GM18868 (cell line): Measurements from ENCODE around the gene TPR.
"Not testable (repeated sequence)": the region's sequence is repeated elsewhere in the genome, so short reads cannot be mapped to it uniquely, and the experiment has no call there.

Experiments used
- ATAC-seq: cut with Tn5 transposase; IDR thresholded peaks from one replicate; pipeline ENCODE4 v1.9.1; 2021; ENCODE audit warnings: mild to moderate bottlenecking, moderate library complexity; ENCODE audit not compliant: unreplicated experiment

The TPR gene

DNA sequence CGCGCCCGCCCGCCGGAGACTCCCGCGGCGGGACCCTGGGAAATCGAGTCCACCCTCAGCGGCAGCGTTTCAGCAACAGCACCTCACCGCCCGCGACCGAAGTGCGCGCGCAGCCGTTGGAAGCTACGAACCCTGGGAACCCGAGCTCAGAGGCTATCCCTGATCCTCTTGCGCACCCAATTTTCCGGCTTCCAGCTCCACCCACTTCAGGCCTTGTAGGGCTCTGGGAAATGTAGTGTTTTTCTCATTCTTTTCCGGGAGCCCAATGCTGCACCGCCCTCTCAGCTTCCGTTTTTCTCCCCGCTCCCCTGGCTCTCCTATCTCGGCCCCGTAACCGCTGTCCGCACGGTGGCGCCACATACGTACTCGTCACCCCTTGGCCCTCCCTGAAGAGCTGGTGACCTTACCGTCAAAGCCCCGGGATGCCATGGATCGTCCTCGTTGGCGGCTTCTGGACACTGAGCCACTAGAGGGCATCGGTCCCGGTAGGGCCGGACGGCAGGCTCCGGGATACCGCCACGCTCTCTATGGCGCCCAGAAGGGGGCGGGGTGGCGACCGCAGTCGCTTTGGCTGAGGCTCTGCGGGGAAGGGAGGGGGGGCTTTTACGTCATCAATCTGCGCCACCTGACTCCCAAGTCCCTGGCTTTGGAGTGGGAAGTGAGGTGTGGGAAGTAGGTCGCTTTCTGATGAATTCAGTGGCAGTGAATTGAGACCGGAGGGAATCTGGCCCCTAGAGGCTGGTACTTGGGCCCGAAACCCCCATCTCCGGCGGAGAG, at the start of gene TPR, which contains the start of gene ODR4:
Gene TPR, minus strand, starts transcription at position 102 of the 777 bp plus-strand sequence. CDS start 225 bp downstream, outside the sequence.
Gene ODR4, plus strand, starts transcription at position 687 of the 777 bp plus-strand sequence. CDS start 3,948 bp downstream, outside the sequence.
- ATAC-seq = peak; percentile 86

DNA sequence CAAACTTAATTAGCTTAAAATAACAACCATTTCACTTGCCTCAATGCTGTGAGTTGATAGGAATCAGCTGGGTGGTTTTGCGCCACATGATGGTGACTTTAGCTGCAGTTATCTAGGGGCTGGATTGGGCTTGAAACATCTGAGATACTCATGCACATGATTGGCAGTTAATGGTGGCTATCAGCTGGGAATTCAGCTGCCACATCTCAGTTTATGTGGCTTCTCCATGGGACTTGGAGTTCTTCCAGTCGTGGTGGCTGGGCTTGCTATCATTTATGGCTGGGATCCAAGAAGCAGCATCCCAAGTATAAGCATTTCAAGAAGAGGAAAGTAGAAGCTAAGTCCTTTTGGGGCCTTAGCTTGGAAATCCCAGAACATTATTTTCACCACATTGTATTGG, 49.5 kb upstream of the TPR start:
- ATAC-seq = no peak

DNA sequence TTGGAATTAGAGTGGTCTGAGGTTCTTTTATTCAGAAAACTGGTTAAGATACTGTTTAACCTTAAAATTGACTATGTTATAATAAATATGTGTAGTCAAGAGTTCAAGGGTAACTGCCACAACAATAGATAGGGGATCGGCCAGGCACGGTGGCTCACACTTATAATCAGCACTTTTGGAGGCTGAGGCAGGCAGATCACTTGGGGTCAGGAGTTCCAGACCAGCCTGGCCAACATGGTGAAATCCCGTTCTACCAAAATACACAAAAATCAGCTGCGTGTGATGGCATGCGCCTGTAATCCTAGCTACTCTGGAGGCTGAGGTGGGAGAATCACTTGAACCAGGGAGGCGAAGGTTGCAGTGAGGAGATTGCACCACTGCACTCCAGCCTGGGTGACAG, 46.4 kb upstream of the TPR start:
- ATAC-seq = no peak

DNA sequence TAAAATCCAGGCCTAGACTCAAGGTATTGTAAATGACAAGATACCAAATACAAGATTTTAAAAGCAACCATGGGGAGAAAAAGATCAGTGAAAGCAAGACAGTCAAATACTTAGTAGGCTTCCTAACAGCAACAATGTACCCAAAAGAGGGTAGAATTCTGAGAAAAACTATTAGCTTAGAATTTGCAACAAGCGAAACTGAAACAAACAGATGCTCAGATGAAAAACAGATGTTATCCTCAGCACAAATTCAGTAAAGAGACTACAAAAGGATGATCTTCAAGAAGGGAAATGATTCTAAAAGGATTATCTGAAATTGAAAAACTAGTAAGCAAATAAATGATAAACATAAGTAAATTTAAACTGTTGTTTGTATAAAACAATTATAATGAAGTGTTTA, 45.9 kb upstream of the TPR start:
- peak; percentile 78 for ATAC-seq

DNA sequence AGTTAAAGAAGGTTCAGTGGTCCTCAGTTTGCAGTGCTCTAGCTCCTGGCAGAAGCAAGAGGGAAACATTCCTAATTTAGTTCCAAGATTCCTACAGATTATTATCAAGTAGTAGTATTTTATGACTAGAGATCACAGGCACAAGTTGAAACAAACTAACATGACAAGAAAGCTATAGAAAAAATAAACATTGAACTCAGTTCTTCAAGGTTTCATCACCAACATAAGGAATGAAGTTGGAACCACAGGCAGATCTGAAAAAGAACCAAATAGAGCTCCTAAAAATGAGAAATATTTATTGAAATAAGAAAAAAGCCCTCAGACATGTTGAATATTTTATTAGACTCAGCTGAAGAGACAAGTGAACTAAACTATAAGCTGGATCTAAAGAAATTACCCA, 45.3 kb upstream of the TPR start:
- ATAC-seq = no peak

DNA sequence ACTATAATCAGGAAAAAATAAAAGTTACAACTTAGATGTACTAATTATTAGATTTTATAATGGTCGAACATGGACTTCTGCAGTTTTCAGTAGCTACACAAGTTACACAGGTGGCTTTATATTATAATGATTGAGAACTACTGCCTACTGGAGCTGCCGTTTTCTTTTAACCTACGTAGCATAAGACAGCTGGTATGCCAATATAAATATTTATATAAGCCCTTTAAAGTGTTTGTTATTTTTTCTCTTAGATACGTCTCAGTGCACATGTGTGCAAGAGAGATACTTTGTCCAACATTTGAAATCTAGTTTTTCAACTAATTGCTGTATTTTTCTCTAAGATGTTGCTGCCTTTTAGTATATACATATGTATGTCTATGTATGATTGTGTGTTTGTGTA, 43.5 kb upstream of the TPR start:
- no peak for ATAC-seq

DNA sequence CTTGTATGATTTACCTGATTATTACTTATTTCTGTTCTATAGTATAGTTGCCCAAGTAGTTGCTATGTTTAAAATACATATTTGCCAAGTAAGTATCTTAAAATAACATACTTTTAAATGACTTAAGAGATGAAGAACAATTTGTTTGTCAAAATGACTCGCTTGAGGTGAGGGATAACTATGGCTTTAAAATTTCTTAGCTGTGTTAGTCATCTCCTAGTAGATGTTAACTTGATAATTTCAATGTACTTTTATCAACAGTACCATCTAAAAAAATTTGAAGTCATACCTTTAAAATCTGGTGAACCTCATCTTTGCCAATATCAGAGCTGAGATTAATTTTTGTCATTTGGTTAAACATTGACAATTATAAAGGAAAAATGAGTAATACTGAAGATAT, 38.3 kb upstream of the TPR start:
- ATAC-seq = no peak

DNA sequence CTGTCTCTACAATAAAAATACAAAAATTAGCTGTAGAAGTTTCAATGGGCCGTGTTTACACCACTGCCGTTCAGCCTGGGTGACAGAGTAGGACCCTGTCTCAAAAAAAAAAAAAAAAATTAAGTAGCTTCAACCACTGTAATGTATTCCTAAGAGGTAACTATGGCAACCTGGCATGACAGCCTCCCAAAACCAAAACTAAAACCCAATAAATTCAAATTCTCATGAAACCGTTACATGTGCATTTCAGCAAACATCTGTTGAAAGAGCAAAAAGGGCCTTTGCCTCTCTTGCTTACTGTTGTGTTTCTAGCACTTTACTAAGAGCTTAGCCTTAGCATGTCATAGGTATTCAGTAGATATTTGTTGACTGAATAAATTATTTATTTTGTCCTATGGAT, 34.0 kb upstream of the TPR start:
- no peak for ATAC-seq

DNA sequence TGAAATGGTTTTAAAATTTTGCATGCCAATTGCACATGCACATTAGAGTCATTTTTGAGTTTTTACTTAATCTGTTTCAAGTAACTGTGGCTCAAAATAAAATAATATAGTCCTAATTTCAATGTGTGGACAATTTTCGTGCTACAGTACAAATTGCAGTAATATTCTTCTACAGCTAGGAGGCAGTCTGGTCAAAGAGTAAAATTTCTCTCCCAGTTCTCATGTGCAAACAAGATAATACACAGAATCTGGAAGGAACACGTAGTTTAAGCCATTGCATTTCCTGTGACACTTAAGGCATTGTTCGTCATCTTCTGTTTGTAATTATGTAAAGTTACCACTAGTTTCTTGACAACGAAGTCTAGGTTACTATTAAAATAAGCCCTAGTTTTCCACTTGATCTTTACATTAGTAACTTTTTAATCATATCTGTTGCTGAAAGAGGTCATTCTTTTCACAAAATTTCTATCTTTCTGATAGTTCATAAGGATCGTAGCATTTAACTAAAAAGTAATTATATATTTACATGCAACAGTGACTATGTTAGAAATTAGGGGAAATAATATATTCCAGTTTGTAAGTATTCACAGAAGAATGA, 29.5 kb upstream of the TPR start:
- peak; percentile 68 for ATAC-seq

DNA sequence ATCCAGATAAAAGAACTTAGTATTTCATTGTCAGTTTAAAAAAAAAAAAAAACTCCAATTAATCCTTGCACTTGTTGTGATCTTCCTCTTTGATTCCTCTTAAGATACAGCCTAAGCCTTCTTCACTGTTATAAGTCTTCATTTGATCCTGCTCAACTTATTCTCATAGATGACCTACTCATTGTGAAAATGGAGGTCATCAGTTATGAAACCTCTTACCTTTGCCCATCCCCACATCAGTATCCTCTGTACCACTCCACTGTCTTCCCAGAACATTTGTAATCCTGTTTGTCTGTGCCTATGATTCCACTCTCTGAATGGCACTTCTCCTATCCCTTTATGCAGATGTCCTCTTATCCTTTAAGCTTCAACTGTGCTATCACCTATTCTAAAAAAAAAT, 28.6 kb upstream of the TPR start:
- no peak for ATAC-seq

DNA sequence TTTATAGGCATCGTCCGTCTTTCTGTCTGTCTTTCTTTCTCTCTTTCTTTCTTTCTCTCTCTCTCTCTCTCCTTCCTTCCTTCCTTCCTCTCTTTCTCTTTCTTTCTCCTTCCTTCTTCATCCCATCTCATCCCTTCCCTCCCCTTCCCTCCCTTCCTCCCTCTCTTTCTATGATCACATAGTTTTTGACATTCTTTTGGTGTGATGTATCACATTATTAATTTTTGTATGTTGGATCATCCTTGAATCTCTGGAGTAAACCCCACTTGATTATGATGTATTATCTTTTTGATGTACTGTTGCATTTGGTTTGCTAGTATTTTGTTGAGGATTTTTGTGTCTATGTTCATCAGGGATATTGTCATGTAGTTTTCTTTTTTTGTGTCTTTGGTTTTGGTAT, 26.4 kb upstream of the TPR start:
- ATAC-seq = not testable (repeated sequence)

DNA sequence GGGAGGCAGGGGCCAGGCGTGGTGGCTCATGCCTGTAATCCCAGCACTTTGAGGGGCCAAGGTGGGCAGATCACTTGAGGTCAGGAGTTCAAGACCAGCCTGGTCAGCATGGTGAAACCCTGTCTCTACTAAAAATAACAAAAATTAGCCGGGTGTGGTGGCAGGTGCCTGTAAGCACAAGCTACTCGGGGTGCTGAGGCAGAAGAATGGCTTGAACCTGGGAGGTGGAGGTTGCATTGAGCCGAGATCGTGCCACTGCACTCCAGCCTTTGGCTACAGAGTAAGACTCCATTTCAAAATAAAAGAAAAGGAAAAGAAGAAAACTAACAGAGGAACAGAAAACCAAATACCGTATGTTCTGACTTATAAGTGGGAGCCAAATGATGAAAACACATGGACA, 17.7 kb upstream of the TPR start:
- ATAC-seq = not testable (repeated sequence)

DNA sequence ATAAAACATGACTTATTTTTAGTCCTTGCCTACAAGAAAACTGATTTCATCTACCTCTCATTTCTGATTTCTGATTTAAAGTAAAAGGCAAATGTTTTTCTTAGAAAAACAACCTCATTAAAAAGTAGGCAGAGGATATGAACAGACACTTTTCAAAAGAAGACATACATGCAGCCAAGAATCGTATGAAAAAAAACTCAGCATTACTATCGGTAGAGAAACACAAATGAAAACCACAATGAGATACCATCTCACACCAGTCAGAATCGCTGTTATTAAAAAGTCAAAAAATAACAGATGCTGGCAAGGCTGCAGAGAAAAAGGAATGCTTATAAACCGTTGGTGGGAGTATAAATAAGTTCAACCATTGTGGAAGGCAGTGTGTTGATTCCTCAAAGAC, 16.8 kb upstream of the TPR start:
- ATAC-seq = no peak

DNA sequence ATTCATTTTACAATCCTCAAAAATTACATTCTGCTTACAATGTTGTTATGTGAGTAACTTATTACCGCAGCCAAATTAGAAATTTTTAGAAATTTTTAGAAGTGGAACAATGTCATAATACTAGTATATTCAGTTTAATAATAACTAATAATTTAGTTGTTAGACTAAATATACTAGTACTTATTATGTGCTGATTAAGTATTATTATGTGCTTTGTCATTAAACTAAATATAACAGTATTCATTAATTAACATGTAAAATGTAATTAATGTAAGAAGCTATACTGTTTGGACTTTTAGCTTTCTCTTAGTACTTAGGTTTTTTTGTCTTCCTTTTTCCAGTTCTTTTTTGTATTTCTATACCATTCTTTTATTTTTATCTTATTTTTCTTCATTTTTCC, 15.9 kb upstream of the TPR start:
- ATAC-seq = no peak

DNA sequence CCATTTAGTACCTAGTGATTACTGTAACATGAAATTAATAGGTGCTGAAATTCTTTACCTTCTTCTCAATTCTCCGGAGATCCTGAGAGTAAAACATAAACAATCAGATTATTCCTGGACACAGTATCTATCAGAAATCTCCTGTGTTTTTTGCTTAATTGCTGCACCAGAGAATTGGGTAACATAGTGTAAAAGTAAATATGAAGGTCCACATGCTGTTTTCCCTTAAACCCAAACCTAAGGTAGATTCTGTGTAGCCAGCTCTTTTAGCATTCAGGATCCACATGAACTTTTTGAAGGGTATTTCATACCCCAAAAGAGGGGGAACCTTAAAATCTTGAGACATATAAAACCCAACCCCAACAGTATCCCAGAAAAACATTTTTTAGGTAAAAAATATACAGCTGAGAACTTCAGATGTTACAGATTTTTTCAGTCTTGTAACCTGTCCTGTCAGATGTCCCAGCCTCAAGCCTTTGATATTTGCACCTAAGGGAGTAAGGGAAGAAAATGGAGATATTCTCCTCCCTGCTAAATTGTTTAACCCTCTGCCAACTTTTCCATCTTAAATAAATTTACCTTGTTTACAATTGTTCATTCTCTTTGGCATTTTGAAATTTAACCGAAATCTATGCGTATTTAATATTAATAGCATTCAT, 11.8 kb upstream of the TPR start:
- ATAC-seq = no peak

DNA sequence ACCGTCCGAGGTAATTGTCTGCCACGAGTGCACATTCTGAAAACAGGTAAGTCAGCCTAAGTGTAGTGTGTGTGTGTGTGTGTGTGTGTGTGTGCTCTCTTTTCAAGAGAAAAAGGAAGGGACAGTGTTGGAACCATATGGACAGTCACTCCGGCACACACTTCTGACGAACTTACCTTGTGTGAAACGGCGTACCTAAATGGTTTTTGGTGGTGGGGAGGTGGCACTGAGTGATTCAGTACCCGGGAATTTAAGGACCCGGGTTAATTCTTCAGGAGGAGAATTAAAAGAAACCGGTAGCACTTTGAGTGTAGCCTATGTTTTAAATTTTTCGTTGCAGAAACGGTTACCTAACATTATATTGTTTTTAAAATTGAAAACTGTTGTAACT, 871 bp upstream of the TPR start:
- peak; percentile 17 for ATAC-seq

DNA sequence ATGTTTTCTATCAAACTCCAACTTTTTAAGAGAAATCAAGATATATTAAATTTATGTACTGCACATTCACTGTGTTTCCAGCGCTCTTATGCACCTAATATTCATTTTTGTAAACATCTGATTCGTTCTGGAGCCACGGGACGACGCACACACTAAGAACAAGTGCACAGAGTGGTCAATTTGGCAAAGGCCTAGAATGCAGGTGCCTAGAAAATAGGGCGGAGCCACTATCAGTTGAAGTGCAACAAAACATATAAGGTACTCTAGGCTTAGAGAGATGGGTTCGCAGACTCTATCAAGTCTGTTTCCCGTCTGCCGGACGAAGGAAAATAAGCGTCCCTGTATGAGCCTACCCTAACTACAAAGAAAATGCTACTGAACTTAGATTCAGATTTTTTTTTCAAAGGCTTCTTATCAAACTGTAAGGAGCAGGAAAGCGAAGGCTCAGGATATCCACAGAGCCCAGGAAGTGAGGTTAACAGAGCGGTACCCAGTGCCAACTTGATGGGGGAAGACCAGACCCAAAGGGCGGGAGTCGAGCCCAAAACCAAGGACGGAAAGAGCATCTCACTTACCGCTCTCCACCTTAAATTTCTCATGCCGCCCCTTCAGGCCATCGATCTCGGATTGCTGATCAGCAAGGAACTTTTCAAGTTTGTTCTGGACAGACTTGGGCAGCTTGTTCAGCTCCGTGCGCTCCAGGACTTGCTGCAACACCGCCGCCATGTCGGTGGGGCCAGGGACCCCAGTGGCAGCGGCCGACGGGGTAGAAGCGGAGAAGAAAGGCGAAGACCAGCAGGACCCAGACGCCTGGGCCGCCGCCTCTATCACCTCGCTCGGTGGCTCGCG, 526 bp downstream of the TPR start:
- peak; percentile 42 for ATAC-seq

DNA sequence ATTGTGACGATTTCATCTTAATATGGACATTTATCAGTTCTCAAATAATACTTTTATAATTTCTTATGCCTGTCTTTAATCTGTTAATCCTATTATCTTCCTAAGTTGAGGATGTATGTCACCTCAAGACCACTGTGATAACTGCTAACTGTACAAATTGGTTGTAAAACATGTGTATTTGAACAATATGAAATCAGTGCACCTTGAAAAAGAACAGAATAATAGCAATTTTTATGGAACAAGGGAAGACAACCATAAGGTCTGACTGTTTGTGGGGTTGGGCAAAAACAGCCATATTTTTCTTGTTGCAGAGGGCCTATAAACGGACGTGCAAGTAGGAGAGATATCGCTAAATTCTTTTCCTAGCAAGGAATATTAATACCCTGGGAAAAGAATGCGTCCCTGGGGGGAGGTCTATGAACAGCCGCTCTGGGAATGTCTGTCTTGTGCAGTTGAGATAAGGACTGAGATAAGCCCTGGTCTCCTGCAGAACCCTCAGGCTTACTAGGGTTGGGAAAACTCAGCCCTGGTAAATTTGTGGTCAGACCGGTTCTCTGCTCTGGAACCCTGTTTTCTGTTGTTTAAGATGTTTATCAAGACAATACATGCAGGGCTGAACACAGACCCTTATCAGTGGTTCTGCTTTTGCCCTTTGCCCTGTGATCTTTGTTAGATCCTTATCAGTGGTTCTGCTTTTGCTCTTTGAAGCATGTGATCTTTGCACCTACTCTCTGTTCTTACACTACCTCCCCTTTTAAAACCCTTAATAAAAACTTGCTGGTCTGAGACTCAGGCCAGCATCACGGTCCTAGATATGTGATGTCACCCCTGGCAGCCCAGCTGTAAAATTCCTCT, 27.0 kb downstream of the TPR start:
- ATAC-seq = not testable (repeated sequence)

DNA sequence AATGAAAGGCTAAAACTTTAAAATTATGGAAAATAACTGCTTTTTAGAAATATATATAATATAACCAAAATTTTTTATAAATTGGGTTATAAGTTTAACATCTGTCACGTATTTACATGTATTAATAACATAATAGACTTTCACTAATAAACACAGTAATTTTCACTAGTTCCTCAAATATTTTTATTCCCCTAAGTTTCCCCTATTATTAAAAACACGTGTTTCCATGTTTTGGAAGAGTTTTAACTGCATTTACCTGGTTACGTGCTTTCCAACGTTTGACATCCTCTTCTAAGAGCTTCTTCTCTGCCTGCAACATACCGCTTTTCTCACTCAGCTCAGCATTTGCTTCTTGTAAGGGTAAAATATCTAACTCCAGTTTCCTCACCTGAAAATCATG, 34.3 kb downstream of the TPR start:
- no peak for ATAC-seq

DNA sequence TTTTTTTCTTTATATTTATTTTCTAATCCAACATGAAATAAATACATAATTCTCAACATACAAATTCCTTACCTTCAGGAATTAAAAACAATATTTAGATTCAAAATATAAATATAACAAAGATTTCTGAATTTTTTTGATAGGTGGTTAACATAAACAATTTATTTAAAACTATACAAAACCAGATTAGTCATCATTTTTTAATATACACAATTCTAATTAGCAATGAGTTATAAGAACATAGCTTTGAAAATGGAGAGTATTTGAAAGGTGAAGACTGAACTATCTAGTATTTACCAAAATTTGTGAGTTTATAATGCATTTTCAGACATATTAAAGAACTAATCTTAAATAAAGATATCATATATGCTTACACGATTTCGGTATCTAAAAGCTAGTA, 37.5 kb downstream of the TPR start:
- ATAC-seq = no peak
